HepG2 (cell line): ENCODE results near the gene VCP. TPM values are rescaled to one million over a fixed set of nuclear protein-coding genes. Genes with fewer than 3 reads are reported as not detected.

Experiments used
- CAMTA2 ChIP-seq: sonication (generic); formaldehyde crosslinking; IDR thresholded peaks from 2 replicates; pipeline ENCODE4 v1.4.0; 2020; ENCODE audit warnings: mild to moderate bottlenecking, missing genetic modification reagents, borderline replicate concordance
- DR1 ChIP-seq: sonication (generic); formaldehyde crosslinking; IDR thresholded peaks from 2 replicates; pipeline ENCODE4 v1.8.0; 2021; ENCODE audit warnings: mild to moderate bottlenecking, missing genetic modification reagents, inconsistent platforms
- HOXA7 ChIP-seq: sonication (generic); formaldehyde crosslinking; IDR thresholded peaks from 2 replicates; pipeline ENCODE4 v1.8.1; 2022; ENCODE audit warnings: mild to moderate bottlenecking, missing genetic modification reagents, moderate library complexity
- NFKBIZ ChIP-seq: IDR thresholded peaks from 2 replicates; pipeline ENCODE4 v1.6.1; 2018; ENCODE audit warnings: missing genetic modification reagents, missing compliant biosample characterization
- PCBP1 ChIP-seq: fragments of 200-400 bp; formaldehyde crosslinking; IDR thresholded peaks from 2 replicates; pipeline ENCODE4 v1.6.1; 2017; ENCODE audit warnings: mild to moderate bottlenecking, low read depth, low read length, borderline replicate concordance
- RAD51 ChIP-seq: fragments of 450-650 bp; IDR thresholded peaks from 2 replicates; pipeline ENCODE4 v1.6.1; 2016; ENCODE audit warnings: borderline replicate concordance
- RXRB ChIP-seq: IDR thresholded peaks from 2 replicates; pipeline ENCODE4 v1.6.1; 2016; ENCODE audit warnings: borderline replicate concordance, missing genetic modification reagents, missing compliant biosample characterization
- SIN3A ChIP-seq: IDR thresholded peaks from 2 replicates; pipeline ENCODE4 v1.6.1; 2011; ENCODE audit warnings: low read depth, mild to moderate bottlenecking, control low read depth, low read length, borderline replicate concordance
- STAG1 ChIP-seq: sonication (generic); formaldehyde crosslinking; IDR thresholded peaks from 2 replicates; pipeline ENCODE4 v1.4.0; 2020; ENCODE audit warnings: missing genetic modification reagents
- TGIF2 ChIP-seq: IDR thresholded peaks from 2 replicates; pipeline ENCODE4 v1.6.1; 2016; ENCODE audit warnings: control low read depth, missing compliant biosample characterization
- UBTF ChIP-seq: sonication (generic); formaldehyde crosslinking; IDR thresholded peaks from 2 replicates; pipeline ENCODE4 v1.4.0; 2020; ENCODE audit warnings: mild to moderate bottlenecking, missing genetic modification reagents
- ZBTB33 ChIP-seq: sonication (generic); formaldehyde crosslinking; IDR thresholded peaks from 2 replicates; pipeline ENCODE4 v1.4.0; 2020; ENCODE audit warnings: missing genetic modification reagents
- ZNF3 ChIP-seq: IDR thresholded peaks from 2 replicates; pipeline ENCODE4 v1.7.0; 2017; ENCODE audit warnings: inconsistent platforms
- ZNF329 ChIP-seq: sonication (generic); formaldehyde crosslinking; IDR thresholded peaks from 2 replicates; pipeline ENCODE4 v1.9.0; 2021; ENCODE audit warnings: low read depth, mild to moderate bottlenecking, missing genetic modification reagents
- ZNF703 ChIP-seq: sonication (generic); formaldehyde crosslinking; IDR thresholded peaks from 2 replicates; pipeline ENCODE4 v1.5.1; 2020; ENCODE audit warnings: missing genetic modification reagents, mild to moderate bottlenecking, moderate library complexity, borderline replicate concordance
- ZNF788 ChIP-seq: sonication (generic); formaldehyde crosslinking; IDR thresholded peaks from 2 replicates; pipeline ENCODE4 v1.5.0; 2020; ENCODE audit warnings: mild to moderate bottlenecking, missing genetic modification reagents, borderline replicate concordance
- ZSCAN29 ChIP-seq: sonication (generic); formaldehyde crosslinking; conservative IDR thresholded peaks from 2 replicates; pipeline ENCODE4 v1.4.0; 2020; ENCODE audit warnings: mild to moderate bottlenecking, missing genetic modification reagents
- polyA plus RNA-seq, 8 experiments: library from polyadenylated mRNA; depleted of rRNA in 3 of 8; stranded (reverse) in 7 of 8; unstranded in 1 of 8; fragments of >200 nt; fragmentation: Illumina TruSeq in 4 of 8; extraction: Trizol in 4 of 8; gene quantifications; 2 replicates each; pipeline versions ENCODE4 v1.2.1 to v1.2.3, GENCODE V29; 2011 to 2016; ENCODE audit warnings: low read depth in 4 of 8, missing spikeins in 1 of 8, mixed read lengths in 1 of 8; ENCODE audit not compliant: insufficient read depth in 1 of 8
- total RNA-seq, 5 experiments: library from RNA; depleted of rRNA; stranded (reverse); fragments of >200 nt; fragmentation: Illumina TruSeq; extraction: Trizol; gene quantifications; 2 replicates each; pipeline ENCODE4 v1.2.3, GENCODE V29; 2016; ENCODE audit warnings: low read depth in 1 of 5
- TF ChIP-seq, protein P1 (sequence below): sonication (generic); formaldehyde crosslinking; IDR thresholded peaks from 2 replicates; pipeline ENCODE4 v1.5.0; 2020; ENCODE audit warnings: mild to moderate bottlenecking, missing genetic modification reagents
- TF ChIP-seq, protein P2 (sequence below): sonication (generic); formaldehyde crosslinking; IDR thresholded peaks from 2 replicates; pipeline ENCODE4 v1.4.0; 2020; ENCODE audit warnings: missing genetic modification reagents

Gene VCP
- total and polyA plus RNA-seq, 2 of the 13 experiments (the other 11 are each of a cell fraction or from before 2014, with no cell fraction given): 143 to 391 TPM

- peak; percentile 99 for TF ChIP-seq UBTF (CRISPR knock-in tag)
- TF ChIP-seq, protein P1, sequence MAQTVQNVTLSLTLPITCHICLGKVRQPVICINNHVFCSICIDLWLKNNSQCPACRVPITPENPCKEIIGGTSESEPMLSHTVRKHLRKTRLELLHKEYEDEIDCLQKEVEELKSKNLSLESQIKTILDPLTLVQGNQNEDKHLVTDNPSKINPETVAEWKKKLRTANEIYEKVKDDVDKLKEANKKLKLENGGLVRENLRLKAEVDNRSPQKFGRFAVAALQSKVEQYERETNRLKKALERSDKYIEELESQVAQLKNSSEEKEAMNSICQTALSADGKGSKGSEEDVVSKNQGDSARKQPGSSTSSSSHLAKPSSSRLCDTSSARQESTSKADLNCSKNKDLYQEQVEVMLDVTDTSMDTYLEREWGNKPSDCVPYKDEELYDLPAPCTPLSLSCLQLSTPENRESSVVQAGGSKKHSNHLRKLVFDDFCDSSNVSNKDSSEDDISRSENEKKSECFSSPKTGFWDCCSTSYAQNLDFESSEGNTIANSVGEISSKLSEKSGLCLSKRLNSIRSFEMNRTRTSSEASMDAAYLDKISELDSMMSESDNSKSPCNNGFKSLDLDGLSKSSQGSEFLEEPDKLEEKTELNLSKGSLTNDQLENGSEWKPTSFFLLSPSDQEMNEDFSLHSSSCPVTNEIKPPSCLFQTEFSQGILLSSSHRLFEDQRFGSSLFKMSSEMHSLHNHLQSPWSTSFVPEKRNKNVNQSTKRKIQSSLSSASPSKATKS (CRISPR knock-in tag): no peak
- 0 out of 2 replicates have a peak, but pooled peaks have one; percentile 13 for TF ChIP-seq PCBP1
- TF ChIP-seq RAD51: no peak
- TF ChIP-seq HOXA7 (CRISPR knock-in tag): no peak
- 0 out of 2 replicates have a peak, but pooled peaks have one; percentile 32 for TF ChIP-seq CAMTA2 (CRISPR knock-in tag)
- TF ChIP-seq, protein P2, sequence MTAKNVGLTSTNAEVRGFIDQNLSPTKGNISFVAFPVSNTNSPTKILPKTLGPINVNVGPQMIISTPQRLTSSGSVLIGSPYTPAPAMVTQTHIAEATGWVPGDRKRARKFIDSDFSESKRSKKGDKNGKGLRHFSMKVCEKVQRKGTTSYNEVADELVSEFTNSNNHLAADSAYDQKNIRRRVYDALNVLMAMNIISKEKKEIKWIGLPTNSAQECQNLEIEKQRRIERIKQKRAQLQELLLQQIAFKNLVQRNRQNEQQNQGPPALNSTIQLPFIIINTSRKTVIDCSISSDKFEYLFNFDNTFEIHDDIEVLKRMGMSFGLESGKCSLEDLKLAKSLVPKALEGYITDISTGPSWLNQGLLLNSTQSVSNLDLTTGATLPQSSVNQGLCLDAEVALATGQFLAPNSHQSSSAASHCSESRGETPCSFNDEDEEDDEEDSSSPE (CRISPR knock-in tag): peak; percentile 38
- peak; percentile 10; the same call in 1 of the 2 replicates for TF ChIP-seq STAG1 (CRISPR knock-in tag)
- peak; percentile 66; the same call in 1 of the 2 replicates for TF ChIP-seq ZNF329
- TF ChIP-seq RXRB (CRISPR knock-in tag): 0 out of 2 replicates have a peak, but pooled peaks have one; percentile 9
- TF ChIP-seq ZNF788: peak; percentile 52; the same call in 1 of the 2 replicates
- TF ChIP-seq ZNF3 (CRISPR knock-in tag): no peak; the same call in 1 of the 2 replicates
- TF ChIP-seq TGIF2 (CRISPR knock-in tag): peak; percentile 52; the same call in 1 of the 2 replicates
- TF ChIP-seq ZSCAN29 (CRISPR knock-in tag): peak; percentile 68; the same call in 1 of the 2 replicates
- TF ChIP-seq SIN3A: peak; percentile 73; the same call in 1 of the 2 replicates
- 0 out of 2 replicates have a peak, but pooled peaks have one; percentile 6 for TF ChIP-seq ZBTB33 (CRISPR knock-in tag)
- 0 out of 2 replicates have a peak, but pooled peaks have one; percentile 34 for TF ChIP-seq DR1
- TF ChIP-seq ZNF703 (CRISPR knock-in tag): peak; percentile 53
- no peak for TF ChIP-seq NFKBIZ (CRISPR knock-in tag)
Observed at GRCh38 chr9:35071814-35072460, 488 bp downstream of the VCP start (continued).
